Natural killer cell treated with Interleukin-12 subunit alpha and Interleukin-12 subunit beta and Interleukin-15 and Interleukin-18, amount 100 ng/mL, for 72 hours (primary cell): ENCODE data around the gene RBM4. TPM values are rescaled to one million over a fixed set of nuclear protein-coding genes. Genes with fewer than 3 reads are reported as not detected.

Experiments
- ATAC-seq, 2 donors: fragments of 150-1000 bp; cut with Tn5 transposase in 1 of 2; sonication (Bioruptor Pico), chemical (Tn5 transposase) in 1 of 2; 2 replicates each; pipeline ENCODE4 v1.10.0; 2021
- DNase-seq: peaks from one replicate; pipeline ENCODE4 v3.0.0; 2022; ENCODE audit warnings: low spot score
- H3K27ac Mint-ChIP-seq, 2 donors: 1 replicate in 1 of 2; 2 replicates in 1 of 2; pipeline ENCODE4 v1.8.0; 2022; ENCODE audit warnings: mixed read lengths in 2 of 2, mild to moderate bottlenecking in 1 of 2, moderate library complexity in 1 of 2
- H3K27me3 Mint-ChIP-seq, 2 donors: 1 replicate in 1 of 2; 2 replicates in 1 of 2; pipeline ENCODE4 v1.8.0; 2022; ENCODE audit warnings: mixed read lengths in 2 of 2
- H3K36me3 Mint-ChIP-seq: one replicate; pipeline ENCODE4 v1.8.0; 2022; ENCODE audit warnings: mixed read lengths
- H3K4me1 Mint-ChIP-seq, 2 donors: 1 replicate in 1 of 2; 2 replicates in 1 of 2; pipeline ENCODE4 v1.8.0; 2022; ENCODE audit warnings: low read depth in 2 of 2, mixed read lengths in 2 of 2, mild to moderate bottlenecking in 1 of 2
- H3K4me3 Mint-ChIP-seq: one replicate; pipeline ENCODE4 v1.8.0; 2022; ENCODE audit warnings: mixed read lengths
- H3K9me3 Mint-ChIP-seq: 2 replicates; pipeline ENCODE4 v1.8.0; 2022; ENCODE audit warnings: mixed read lengths
- total RNA-seq, 2 donors: library from RNA; stranded (reverse); gene quantifications; one replicate each; pipeline ENCODE4 v1.2.3, GENCODE V29; 2022

The RBM4 gene
- total RNA-seq, 2 donors from 2014 or later = 142 to 162 TPM

GRCh38 chr11:66684635-66685034 is 46.1 kb downstream of the RBM4 start:
- Mint-ChIP-seq H3K4me3 (no peak overlapping the region), H3K4me1 (peaks cover 0 to 3% of the 10 kb centered on the region in 2 donors), H3K27me3 (no peaks in the 10 kb centered on the region), H3K27ac (no peak overlapping the region), H3K9me3 (no peaks in the 10 kb centered on the region), H3K36me3 (no peaks in the 10 kb centered on the region)
- ATAC-seq = no peak
- no peak for DNase-seq

DNA sequence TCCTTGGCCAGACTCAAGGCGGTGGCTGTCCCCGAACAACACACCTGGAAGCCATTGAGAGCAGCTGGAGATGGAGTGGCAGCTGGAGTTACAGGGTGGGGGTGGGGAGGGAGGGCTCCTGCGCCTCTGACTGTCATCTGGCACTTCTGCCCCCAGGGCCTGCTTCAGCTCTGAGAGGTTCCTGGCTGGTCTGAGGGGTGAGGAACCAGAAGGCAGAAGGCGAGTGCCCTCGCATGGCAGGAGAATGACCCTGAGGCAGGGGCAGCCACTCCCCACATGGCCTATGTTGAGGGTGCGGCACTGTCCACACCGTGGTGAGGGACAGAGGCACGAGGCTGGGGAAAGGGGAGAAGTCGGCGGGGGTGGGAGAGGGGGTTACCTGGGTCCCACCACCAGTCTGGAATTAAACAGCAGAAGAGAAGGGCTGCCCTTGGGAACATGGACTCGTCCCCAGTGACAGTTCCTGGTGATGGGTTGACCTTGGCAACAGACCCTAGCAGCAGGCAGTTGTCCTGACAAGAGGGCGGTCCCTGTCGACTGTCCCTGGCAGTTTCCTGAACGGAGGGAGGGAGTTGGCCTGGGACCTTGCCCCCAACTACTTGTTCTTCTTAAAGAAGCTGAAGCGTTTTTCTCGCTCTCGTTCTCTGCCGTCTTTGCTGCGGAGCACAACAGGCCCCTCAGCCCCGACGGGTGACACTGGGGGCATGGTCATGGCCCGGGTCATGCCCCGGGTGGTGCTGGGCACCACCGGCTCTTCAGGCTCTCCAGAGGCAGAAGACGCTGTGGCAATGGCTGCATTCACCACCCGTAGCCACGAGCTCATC is 47.0 kb downstream of the RBM4 start:
- no peaks in the 10 kb centered on the region for H3K9me3 Mint-ChIP-seq
- H3K4me3 Mint-ChIP-seq = no peak overlapping the region
- DNase-seq (no peak), ATAC-seq (no peak)
- peaks cover 0 to 3% of the 10 kb centered on the region in 2 donors for H3K4me1 Mint-ChIP-seq
- H3K27ac Mint-ChIP-seq = no peak overlapping the region
- H3K36me3 Mint-ChIP-seq = no peaks in the 10 kb centered on the region
- no peaks in the 10 kb centered on the region for H3K27me3 Mint-ChIP-seq

DNA sequence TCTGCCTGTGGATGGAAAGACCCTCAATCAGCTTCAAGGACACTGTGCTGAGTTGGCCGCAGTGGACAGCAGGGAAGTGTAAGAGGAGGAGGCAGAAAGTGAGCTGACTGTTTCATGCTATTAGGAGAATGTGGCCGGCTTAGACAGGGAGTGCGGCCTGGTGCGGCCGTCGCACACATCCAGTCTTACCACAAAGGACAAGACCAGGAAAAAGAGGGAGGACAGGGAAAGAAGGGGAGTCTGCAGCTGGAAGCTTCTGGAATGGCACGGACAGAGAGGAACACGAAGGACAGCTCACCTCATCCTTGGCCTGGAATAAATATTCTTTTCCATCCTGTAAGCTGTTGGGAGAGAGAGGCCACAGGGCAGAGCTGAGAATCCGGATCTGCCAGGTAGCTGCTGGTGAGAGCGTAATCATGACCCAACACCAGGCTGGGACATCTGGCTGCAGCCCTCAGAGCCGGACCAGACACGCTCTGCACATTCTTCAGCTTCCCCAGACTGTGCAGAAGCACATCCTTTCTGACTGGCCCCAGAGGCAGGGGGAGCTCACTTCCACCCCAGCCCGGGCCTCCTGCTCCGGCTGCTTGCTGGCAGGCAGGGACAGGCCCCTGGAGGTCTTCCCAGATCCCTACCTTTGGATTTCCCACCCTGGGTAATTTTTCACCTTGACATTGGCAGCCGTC is 47.7 kb downstream of the RBM4 start:
- ATAC-seq = no peak
- Mint-ChIP-seq H3K36me3 (no peaks in the 10 kb centered on the region), H3K9me3 (no peaks in the 10 kb centered on the region), H3K27me3 (no peaks in the 10 kb centered on the region), H3K4me3 (no peak overlapping the region), H3K27ac (no peak overlapping the region), H3K4me1 (peaks cover 0 to 3% of the 10 kb centered on the region in 2 donors)
- no peak for DNase-seq

GRCh38 chr11:66686801-66687750 is 48.6 kb downstream of the RBM4 start:
- Mint-ChIP-seq H3K27ac (no peak overlapping the region), H3K4me1 (peaks cover 0 to 3% of the 10 kb centered on the region in 2 donors), H3K9me3 (no peaks in the 10 kb centered on the region), H3K27me3 (no peaks in the 10 kb centered on the region), H3K36me3 (no peaks in the 10 kb centered on the region), H3K4me3 (no peak overlapping the region)
- ATAC-seq = no peak
- no peak for DNase-seq

GRCh38 chr11:66687831-66688281 is 49.4 kb downstream of the RBM4 start:
- Mint-ChIP-seq H3K27ac (no peak overlapping the region), H3K9me3 (no peaks in the 10 kb centered on the region), H3K27me3 (no peaks in the 10 kb centered on the region), H3K4me1 (peaks cover 0 to 3% of the 10 kb centered on the region in 2 donors), H3K4me3 (no peak overlapping the region), H3K36me3 (no peaks in the 10 kb centered on the region)
- DNase-seq (no peak), ATAC-seq (no peak)

DNA sequence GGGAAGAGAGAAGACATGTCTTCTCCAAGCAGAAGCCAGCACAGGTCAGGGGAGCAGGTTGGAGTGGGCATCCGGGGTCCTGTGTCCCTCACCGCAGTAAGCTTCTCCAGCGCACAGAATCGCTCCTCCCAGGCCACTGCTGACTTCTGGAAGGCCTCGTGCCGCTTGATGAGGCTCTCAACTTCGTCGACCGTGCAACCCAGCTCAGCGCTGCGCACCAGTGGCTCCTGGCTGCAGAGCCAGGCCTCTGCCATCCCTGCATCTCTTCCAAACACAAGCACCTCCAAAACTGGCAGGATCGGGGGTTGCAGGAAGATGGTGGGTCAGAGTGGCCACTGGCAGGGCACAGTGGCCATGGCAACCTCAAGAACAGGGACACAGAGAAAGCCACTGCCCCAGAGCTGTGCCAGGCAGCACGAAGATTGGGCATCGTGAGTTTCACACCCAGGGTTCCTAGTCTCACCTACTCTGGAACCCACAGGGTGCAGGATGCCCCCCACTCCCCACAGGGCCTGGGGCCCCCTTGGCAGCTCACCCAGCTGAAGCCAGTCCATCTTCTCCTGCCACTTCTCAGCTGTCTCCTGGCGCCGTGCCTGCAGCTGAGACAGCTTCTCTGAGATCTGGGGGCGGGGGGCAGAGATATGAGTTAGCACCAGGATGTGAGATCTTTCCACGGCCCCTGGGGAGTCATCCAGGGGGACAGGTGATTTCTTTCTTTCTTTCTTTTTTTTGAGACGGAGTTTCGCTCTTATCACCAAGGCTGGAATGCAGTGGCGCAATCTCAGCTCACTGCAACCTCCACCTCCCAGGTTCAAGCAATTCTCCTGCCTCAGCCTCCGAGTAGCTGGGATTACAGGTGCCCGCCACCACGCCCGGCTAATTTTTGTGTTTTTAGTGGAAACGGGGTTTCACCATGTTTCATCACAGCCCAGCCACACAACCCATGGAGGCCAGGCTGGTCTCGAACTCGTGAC is 50.3 kb downstream of the RBM4 start:
- DNase-seq = no peak
- Mint-ChIP-seq H3K27me3 (no peaks in the 10 kb centered on the region), H3K4me1 (peaks cover 0 to 3% of the 10 kb centered on the region in 2 donors), H3K9me3 (no peaks in the 10 kb centered on the region), H3K36me3 (no peaks in the 10 kb centered on the region), H3K27ac (no peak overlapping the region), H3K4me3 (no peak overlapping the region)
- no peak for ATAC-seq

- H3K27me3 Mint-ChIP-seq = no peaks in the 10 kb centered on the region
- DNase-seq (no peak), ATAC-seq (no peak)
- H3K27ac Mint-ChIP-seq = no peak overlapping the region
- H3K36me3 Mint-ChIP-seq = no peaks in the 10 kb centered on the region
- H3K4me3 Mint-ChIP-seq = no peak overlapping the region
- no peaks in the 10 kb centered on the region for H3K9me3 Mint-ChIP-seq
- H3K4me1 Mint-ChIP-seq = peaks cover 0 to 1% of the 10 kb centered on the region in 2 donors
Observed at GRCh38 chr11:66689661-66690590, 51.4 kb downstream of the RBM4 start.

GRCh38 chr11:66691311-66691980 is 52.9 kb downstream of the RBM4 start:
- DNase-seq = no peak
- H3K27ac Mint-ChIP-seq = no peak overlapping the region

GRCh38 chr11:66692446-66692845 is 53.9 kb downstream of the RBM4 start:
- no peaks in the 10 kb centered on the region for H3K4me1 Mint-ChIP-seq
- no peak for DNase-seq
- H3K9me3 Mint-ChIP-seq = no peaks in the 10 kb centered on the region
- no peak overlapping the region for H3K27ac Mint-ChIP-seq
- no peaks in the 10 kb centered on the region for H3K27me3 Mint-ChIP-seq
- no peak for ATAC-seq
- H3K36me3 Mint-ChIP-seq = no peaks in the 10 kb centered on the region
- H3K4me3 Mint-ChIP-seq = no peak overlapping the region

More at GRCh38 chr11:66691311-66691980, 52.9 kb downstream of the RBM4 start:
- Mint-ChIP-seq H3K9me3 (no peaks in the 10 kb centered on the region), H3K36me3 (no peaks in the 10 kb centered on the region), H3K4me3 (no peak overlapping the region), H3K27me3 (no peaks in the 10 kb centered on the region), H3K4me1 (no peaks in the 10 kb centered on the region)
- ATAC-seq = no peak

DNA sequence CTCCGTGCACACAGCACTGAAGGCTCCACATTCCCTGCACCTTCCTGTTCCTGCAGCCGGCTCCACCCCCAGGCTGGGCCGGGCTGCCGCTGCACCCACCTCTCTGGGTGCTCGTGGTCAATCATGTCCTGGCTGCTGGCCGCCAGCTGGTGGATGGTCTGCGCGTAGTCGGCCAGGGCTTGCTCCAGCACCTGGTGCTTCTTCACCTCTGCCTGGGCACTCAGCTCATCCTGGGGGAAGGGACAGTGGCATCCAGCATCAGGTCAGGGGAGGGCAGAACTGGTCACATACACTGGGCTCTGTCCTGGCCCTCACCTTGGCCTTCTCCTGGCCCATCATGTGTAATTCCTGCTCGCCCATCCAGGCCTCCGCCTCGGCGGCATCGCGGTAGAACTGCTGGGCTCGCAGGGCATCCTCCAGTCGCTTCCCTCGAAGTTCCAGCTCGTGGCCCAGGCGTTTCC is 54.4 kb downstream of the RBM4 start:
- no peak overlapping the region for H3K27ac Mint-ChIP-seq
- no peaks in the 10 kb centered on the region for H3K9me3 Mint-ChIP-seq
- H3K4me1 Mint-ChIP-seq = no peaks in the 10 kb centered on the region
- H3K36me3 Mint-ChIP-seq = no peaks in the 10 kb centered on the region
- DNase-seq = no peak
- no peak for ATAC-seq
- no peak overlapping the region for H3K4me3 Mint-ChIP-seq
- no peaks in the 10 kb centered on the region for H3K27me3 Mint-ChIP-seq

DNA sequence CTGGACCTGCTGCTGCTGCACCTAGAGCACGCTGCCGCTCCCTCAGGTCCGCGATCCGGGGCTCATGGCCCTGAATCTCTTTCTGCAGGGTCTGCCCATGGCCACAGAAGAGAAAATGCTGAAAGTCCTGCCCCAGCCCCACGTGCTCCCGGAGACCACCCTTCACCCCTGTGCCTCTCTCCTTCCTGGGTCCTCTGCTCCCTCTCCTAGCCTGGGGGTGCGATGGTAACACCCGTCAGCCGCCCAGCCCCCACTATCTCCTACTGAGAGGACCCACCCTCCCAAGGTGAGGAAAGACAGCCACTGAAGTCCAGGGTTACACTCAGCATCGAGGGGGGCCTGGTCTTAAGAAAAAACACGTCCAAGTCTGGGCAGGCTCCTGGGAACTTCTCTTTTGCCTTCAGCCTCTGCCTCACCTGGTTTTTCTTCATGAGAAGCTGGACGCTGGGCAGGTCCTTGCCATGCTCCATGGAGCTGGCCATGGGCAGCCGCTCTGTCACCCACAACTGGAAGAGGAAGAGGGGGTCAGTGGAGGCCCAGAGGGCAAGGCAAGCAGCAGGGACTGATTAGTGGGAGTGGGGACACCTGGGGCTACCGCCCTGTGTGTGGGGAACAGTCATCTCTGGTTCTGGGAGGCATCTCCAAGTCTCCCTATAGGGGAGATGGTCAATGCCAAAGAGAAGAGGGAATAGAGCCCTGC is 55.0 kb downstream of the RBM4 start:
- no peak overlapping the region for H3K4me3 Mint-ChIP-seq
- H3K4me1 Mint-ChIP-seq = no peaks in the 10 kb centered on the region
- DNase-seq = no peak
- no peak for ATAC-seq
- no peaks in the 10 kb centered on the region for H3K27me3 Mint-ChIP-seq
- H3K27ac Mint-ChIP-seq = no peak overlapping the region
- no peaks in the 10 kb centered on the region for H3K36me3 Mint-ChIP-seq
- H3K9me3 Mint-ChIP-seq = no peaks in the 10 kb centered on the region
